ENCODE results near the gene CNOT6. TPM values are rescaled to one million over a fixed set of nuclear protein-coding genes. Genes with fewer than 3 reads are reported as not detected.

The CNOT6 gene
- total and polyA plus RNA-seq, 10 of the 15 experiments (the other 5 are each of a cell fraction or from before 2014, with no cell fraction given) = 3.8 to 22.1 (median 12.1) TPM

GRCh38 chr5:180575571-180575970 lies 81.4 kb downstream of the CNOT6 start:
- Histone ChIP-seq H3K27ac (ENCODE audit: control insufficient read depth, insufficient read depth) (no peak overlapping the region), H3K9ac (ENCODE audit: control insufficient read depth, insufficient read depth, low read length) (no peak overlapping the region), H2AFZ (ENCODE audit: control insufficient read depth, low read depth, low read length) (no peak overlapping the region), H3K36me3 (ENCODE audit: control insufficient read depth in 2 of 2, insufficient read depth in 2 of 2, low read length in 1 of 2) (peaks cover 0 to 15% of the 10 kb centered on the region in 2 experiments; a peak in 2 of 4 replicates), H3K4me3 (no peak overlapping the region), H3K27me3 (replicated peaks in 1 of 2; ENCODE audit: control insufficient read depth in 2 of 2, insufficient read depth in 2 of 2, low read length in 1 of 2) (no peaks in the 10 kb centered on the region), H4K20me1 (ENCODE audit: control insufficient read depth, insufficient read depth) (no peaks in the 10 kb centered on the region; the same call in 1 of the 2 replicates), H3K4me2 (ENCODE audit: control insufficient read depth, insufficient read depth) (no peak overlapping the region), H3K79me2 (ENCODE audit: control insufficient read depth, insufficient read depth, low read length) (no peaks in the 10 kb centered on the region), H3K4me1 (ENCODE audit: control insufficient read depth, insufficient read depth, low read length) (no peaks in the 10 kb centered on the region), H3K9me3 (replicated peaks; ENCODE audit: control insufficient read depth, insufficient read depth, low read length) (no peaks in the 10 kb centered on the region)
- BruUV-seq (replicated peaks) = no TSS peak
- ChIA-PET CTCF (interaction anchor here (0.6 to 1.8 kb wide), 2 partner anchors 26 to 29 kb away, joined by 4 read pairs; no protein-coding TSS in a partner anchor), POLR2A (no interaction called here), SMC1A (ENCODE audit: uncharacterized antibody, unreplicated experiment) (no interaction called here), RAD21 (ENCODE audit: unreplicated experiment) (no interaction called here)
- intact Hi-C loops (cut with micrococcal nuclease; ENCODE audit: unreplicated experiment) = no loop called here
- in situ Hi-C loops (cut with MboI) = no loop called here
- TF ChIP-seq IRF3 (IDR thresholded peaks at IDR 0.05) = no peak
- WGBS (ENCODE audit: insufficient coverage, insufficient replicate concordance, low lambda C conversion rate, missing lambda C conversion rate) = 59% methylated on average over 2 of the region's 2 CpGs
- ATAC-seq = no peak
- FAIRE-seq = no peak
- no peak for DNase-seq (ENCODE audit: low read depth, low spot score)

GRCh38 chr5:180580681-180581080 lies 86.5 kb downstream of the CNOT6 start:
- BruUV-seq (replicated peaks) = no TSS peak
- Histone ChIP-seq H2AFZ (ENCODE audit: control insufficient read depth, low read depth, low read length) (no peak overlapping the region), H3K9ac (ENCODE audit: control insufficient read depth, insufficient read depth, low read length) (no peak overlapping the region), H3K4me3 (no peak overlapping the region), H3K4me2 (ENCODE audit: control insufficient read depth, insufficient read depth) (no peak overlapping the region), H3K36me3 (ENCODE audit: control insufficient read depth in 2 of 2, insufficient read depth in 2 of 2, low read length in 1 of 2) (peaks cover 0 to 3% of the 10 kb centered on the region in 2 experiments; a peak in 2 of 4 replicates), H3K27me3 (replicated peaks in 1 of 2; ENCODE audit: control insufficient read depth in 2 of 2, insufficient read depth in 2 of 2, low read length in 1 of 2) (no peaks in the 10 kb centered on the region), H4K20me1 (ENCODE audit: control insufficient read depth, insufficient read depth) (no peaks in the 10 kb centered on the region; the same call in 1 of the 2 replicates), H3K27ac (ENCODE audit: control insufficient read depth, insufficient read depth) (no peak overlapping the region), H3K9me3 (replicated peaks; ENCODE audit: control insufficient read depth, insufficient read depth, low read length) (no peaks in the 10 kb centered on the region), H3K4me1 (ENCODE audit: control insufficient read depth, insufficient read depth, low read length) (no peaks in the 10 kb centered on the region), H3K79me2 (ENCODE audit: control insufficient read depth, insufficient read depth, low read length) (no peaks in the 10 kb centered on the region)
- in situ Hi-C loops (cut with MboI) (no loop called here), intact Hi-C loops (cut with micrococcal nuclease; ENCODE audit: unreplicated experiment) (no loop called here)
- no peak for ATAC-seq
- SMC1A ChIA-PET (ENCODE audit: uncharacterized antibody, unreplicated experiment) = no interaction called here
- CTCF ChIA-PET = no interaction called here
- POLR2A ChIA-PET = no interaction called here
- DNase-seq (ENCODE audit: low read depth, low spot score) = no peak
- WGBS (ENCODE audit: insufficient coverage, insufficient replicate concordance, low lambda C conversion rate, missing lambda C conversion rate) = 87% methylated on average over 6 of the region's 6 CpGs
- FAIRE-seq = no peak
- RAD21 ChIA-PET (ENCODE audit: unreplicated experiment) = no interaction called here
- TF ChIP-seq POLR2AphosphoS2 (IDR thresholded peaks at IDR 0.05; ENCODE audit: low read depth, low read length) (no peak), RBBP5 (conservative IDR thresholded peaks at IDR 0.05) (no peak), RAD21 (IDR thresholded peaks at IDR 0.05; ENCODE audit: insufficient read depth, low read depth, low read length) (no peak), POU2F2 (IDR thresholded peaks at IDR 0.05; ENCODE audit: borderline replicate concordance, low read depth, low read length) (no peak), SKIL (IDR thresholded peaks at IDR 0.05; ENCODE audit: low read depth, poor library complexity, severe bottlenecking) (no peak), BMI1 (IDR thresholded peaks at IDR 0.05; ENCODE audit: borderline replicate concordance) (no peak), PAX5 (IDR thresholded peaks at IDR 0.05; ENCODE audit: borderline replicate concordance, low read depth, low read length) (no peak), NR2C2 (IDR thresholded peaks at IDR 0.05; ENCODE audit: borderline replicate concordance, control insufficient read depth, insufficient read length, low read depth) (no peak), MEF2A (IDR thresholded peaks at IDR 0.05; ENCODE audit: insufficient read depth, low read depth, low read length) (no peak)
- TF ChIP-seq, protein P1, sequence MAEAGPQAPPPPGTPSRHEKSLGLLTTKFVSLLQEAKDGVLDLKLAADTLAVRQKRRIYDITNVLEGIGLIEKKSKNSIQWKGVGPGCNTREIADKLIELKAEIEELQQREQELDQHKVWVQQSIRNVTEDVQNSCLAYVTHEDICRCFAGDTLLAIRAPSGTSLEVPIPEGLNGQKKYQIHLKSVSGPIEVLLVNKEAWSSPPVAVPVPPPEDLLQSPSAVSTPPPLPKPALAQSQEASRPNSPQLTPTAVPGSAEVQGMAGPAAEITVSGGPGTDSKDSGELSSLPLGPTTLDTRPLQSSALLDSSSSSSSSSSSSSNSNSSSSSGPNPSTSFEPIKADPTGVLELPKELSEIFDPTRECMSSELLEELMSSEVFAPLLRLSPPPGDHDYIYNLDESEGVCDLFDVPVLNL (IDR thresholded peaks at IDR 0.05; ENCODE audit: low read depth, low read length) = no peak
- TF ChIP-seq, protein P2, sequence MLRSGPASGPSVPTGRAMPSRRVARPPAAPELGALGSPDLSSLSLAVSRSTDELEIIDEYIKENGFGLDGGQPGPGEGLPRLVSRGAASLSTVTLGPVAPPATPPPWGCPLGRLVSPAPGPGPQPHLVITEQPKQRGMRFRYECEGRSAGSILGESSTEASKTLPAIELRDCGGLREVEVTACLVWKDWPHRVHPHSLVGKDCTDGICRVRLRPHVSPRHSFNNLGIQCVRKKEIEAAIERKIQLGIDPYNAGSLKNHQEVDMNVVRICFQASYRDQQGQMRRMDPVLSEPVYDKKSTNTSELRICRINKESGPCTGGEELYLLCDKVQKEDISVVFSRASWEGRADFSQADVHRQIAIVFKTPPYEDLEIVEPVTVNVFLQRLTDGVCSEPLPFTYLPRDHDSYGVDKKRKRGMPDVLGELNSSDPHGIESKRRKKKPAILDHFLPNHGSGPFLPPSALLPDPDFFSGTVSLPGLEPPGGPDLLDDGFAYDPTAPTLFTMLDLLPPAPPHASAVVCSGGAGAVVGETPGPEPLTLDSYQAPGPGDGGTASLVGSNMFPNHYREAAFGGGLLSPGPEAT (IDR thresholded peaks at IDR 0.05; ENCODE audit: low read depth) = no peak

Data from GM12878 (cell line).